Chondrocyte (in vitro differentiated cells): ENCODE measurements around the gene CFAP74. TPM values are rescaled to one million over a fixed set of nuclear protein-coding genes. Genes with fewer than 3 reads are reported as not detected.

Experiments used
- DNase-seq: peaks from one replicate; pipeline ENCODE4 v3.0.0; 2021; ENCODE audit warnings: mixed read lengths, low spot score
- H3K27ac Mint-ChIP-seq: one replicate; pipeline ENCODE4 v1.8.0; 2021; ENCODE audit warnings: mild to moderate bottlenecking, moderate library complexity, mixed read lengths; ENCODE audit not compliant: unreplicated experiment
- H3K27me3 Mint-ChIP-seq: 2 replicates; pipeline ENCODE4 v1.8.0; 2021; ENCODE audit warnings: low read depth, mixed read lengths
- H3K36me3 Mint-ChIP-seq: 2 replicates; pipeline ENCODE4 v1.8.0; 2021; ENCODE audit warnings: low read depth, mixed read lengths
- H3K4me1 Mint-ChIP-seq: 2 replicates; pipeline ENCODE4 v1.8.0; 2021; ENCODE audit warnings: low read depth, mild to moderate bottlenecking, mixed read lengths
- H3K4me3 Mint-ChIP-seq: one replicate; pipeline ENCODE4 v1.8.0; 2021; ENCODE audit warnings: mild to moderate bottlenecking, moderate library complexity, mixed read lengths; ENCODE audit not compliant: unreplicated experiment
- H3K9me3 Mint-ChIP-seq: 2 replicates; pipeline ENCODE4 v1.8.0; 2021; ENCODE audit warnings: low read depth, mixed read lengths
- CTCF ChIP-seq: fragments of 200-600 bp; sonication (generic); IDR thresholded peaks from 2 replicates; pipeline ENCODE4 v1.5.0; 2021; ENCODE audit warnings: antibody characterized with exemption, mild to moderate bottlenecking, moderate library complexity
- total RNA-seq: library from RNA; stranded (reverse); gene quantifications from 3 replicates; pipeline ENCODE4 v1.2.1, GENCODE V29; 2021

Gene CFAP74
- total RNA-seq, 1 donor from 2014 or later: not detected

GRCh38 chr1:2038229-2038628 is 34.6 kb upstream of the CFAP74 start:
- Mint-ChIP-seq H3K27ac (peak overlapping the region; percentile 41), H3K27me3 (peaks cover 22% of the 10 kb centered on the region), H3K36me3 (peaks cover 2% of the 10 kb centered on the region), H3K4me3 (no peak overlapping the region), H3K9me3 (peaks cover 6% of the 10 kb centered on the region), H3K4me1 (no peaks in the 10 kb centered on the region)
- DNase-seq: no peak
- no peak for TF ChIP-seq CTCF

- H3K36me3 Mint-ChIP-seq: peaks cover 2% of the 10 kb centered on the region
- H3K27ac Mint-ChIP-seq: no peak overlapping the region
- no peak overlapping the region for H3K4me3 Mint-ChIP-seq
- no peak for DNase-seq
- no peaks in the 10 kb centered on the region for H3K4me1 Mint-ChIP-seq
- H3K27me3 Mint-ChIP-seq: peaks cover 25% of the 10 kb centered on the region
- H3K9me3 Mint-ChIP-seq: peaks cover 6% of the 10 kb centered on the region
- no peak for TF ChIP-seq CTCF
Measured at GRCh38 chr1:2037314-2037979, 33.9 kb upstream of the CFAP74 start.

GRCh38 chr1:2036287-2036686 is 32.7 kb upstream of the CFAP74 start:
- H3K9me3 Mint-ChIP-seq: peaks cover 6% of the 10 kb centered on the region
- DNase-seq: no peak
- no peak for TF ChIP-seq CTCF
- H3K4me1 Mint-ChIP-seq: no peaks in the 10 kb centered on the region
- peaks cover 23% of the 10 kb centered on the region for H3K27me3 Mint-ChIP-seq
- H3K36me3 Mint-ChIP-seq: peaks cover 2% of the 10 kb centered on the region
- no peak overlapping the region for H3K4me3 Mint-ChIP-seq
- no peak overlapping the region for H3K27ac Mint-ChIP-seq

GRCh38 chr1:2033165-2033564 is 29.6 kb upstream of the CFAP74 start:
- no peak for DNase-seq
- Mint-ChIP-seq H3K27ac (no peak overlapping the region), H3K4me3 (no peak overlapping the region), H3K4me1 (no peaks in the 10 kb centered on the region), H3K36me3 (peaks cover 1% of the 10 kb centered on the region), H3K9me3 (peaks cover 2% of the 10 kb centered on the region), H3K27me3 (peaks cover 21% of the 10 kb centered on the region)
- TF ChIP-seq CTCF: no peak

GRCh38 chr1:2032737-2033136 is 29.2 kb upstream of the CFAP74 start:
- Mint-ChIP-seq H3K36me3 (no peaks in the 10 kb centered on the region), H3K27ac (no peak overlapping the region)
- no peak for TF ChIP-seq CTCF

More at GRCh38 chr1:2032737-2033136, 29.2 kb upstream of the CFAP74 start:
- DNase-seq: no peak
- Mint-ChIP-seq H3K4me1 (no peaks in the 10 kb centered on the region), H3K4me3 (no peak overlapping the region), H3K27me3 (peaks cover 19% of the 10 kb centered on the region), H3K9me3 (no peaks in the 10 kb centered on the region)
